GM23338 (cell line): Measurements from ENCODE around the gene CAPN8. TPM values are rescaled to one million over a fixed set of nuclear protein-coding genes. Genes with fewer than 3 reads are reported as not detected.

Experiments
- ATAC-seq: fragments of 200-7000 bp; cut with Tn5 transposase; 3 replicates; pipeline ENCODE4 v1.9.1; 2020
- DNase-seq: peaks from one replicate; pipeline ENCODE4 v3.0.0-alpha.2; 2015; ENCODE audit warnings: low spot score
- H2AFZ ChIP-seq: fragments of 200-600 bp; sonication (generic); 2 replicates; pipeline ENCODE4 v1.8.0; 2016; ENCODE audit warnings: antibody characterized with exemption, mild to moderate bottlenecking, moderate library complexity
- H3F3A ChIP-seq: fragments of 200-600 bp; sonication (generic); replicated peaks from 2 replicates; pipeline ENCODE4 v1.8.0; 2017; ENCODE audit warnings: antibody characterized with exemption, mixed run types, low read depth
- H3K27ac ChIP-seq: fragments of 200-600 bp; sonication (generic); 2 replicates; pipeline ENCODE4 v1.6.1; 2016; ENCODE audit warnings: low read depth
- H3K27me3 ChIP-seq: fragments of 200-600 bp; sonication (generic); 2 replicates; pipeline ENCODE4 v1.8.0; 2016; ENCODE audit warnings: mild to moderate bottlenecking, mixed run types, moderate library complexity; ENCODE audit not compliant: insufficient read depth
- H3K36me3 ChIP-seq: fragments of 200-600 bp; sonication (generic); 2 replicates; pipeline ENCODE4 v1.8.0; 2016; ENCODE audit warnings: mild to moderate bottlenecking; ENCODE audit not compliant: insufficient read depth
- H3K4me1 ChIP-seq: fragments of 200-600 bp; sonication (generic); 2 replicates; pipeline ENCODE4 v1.8.0; 2016; ENCODE audit warnings: mild to moderate bottlenecking, moderate library complexity; ENCODE audit not compliant: insufficient read depth
- H3K4me2 ChIP-seq: fragments of 200-600 bp; sonication (generic); 2 replicates; pipeline ENCODE4 v1.7.1; 2017; ENCODE audit warnings: mixed run types
- H3K4me3 ChIP-seq: fragments of 200-600 bp; sonication (generic); 2 replicates; pipeline ENCODE4 v1.6.1; 2016; ENCODE audit warnings: mixed run types
- H3K79me2 ChIP-seq: fragments of 200-600 bp; sonication (generic); replicated peaks from 2 replicates; pipeline ENCODE4 v1.8.0; 2017; ENCODE audit warnings: mild to moderate bottlenecking; ENCODE audit not compliant: insufficient read depth
- H3K9me2 ChIP-seq: fragments of 200-600 bp; sonication (generic); 2 replicates; pipeline ENCODE4 v1.8.0; 2017; ENCODE audit not compliant: insufficient read depth
- H4K20me1 ChIP-seq: fragments of 200-600 bp; sonication (generic); replicated peaks from 2 replicates; pipeline ENCODE4 v1.8.0; 2017; ENCODE audit warnings: mild to moderate bottlenecking; ENCODE audit not compliant: insufficient read depth
- H3K27ac Mint-ChIP-seq: 2 replicates; pipeline ENCODE4 v1.8.0; 2020; ENCODE audit warnings: inconsistent platforms, mild to moderate bottlenecking, moderate library complexity, mixed read lengths
- H3K27me3 Mint-ChIP-seq: 3 replicates; pipeline ENCODE4 v1.8.0; 2022; ENCODE audit warnings: low read depth, mild to moderate bottlenecking, moderate library complexity, mixed read lengths, inconsistent platforms; ENCODE audit not compliant: insufficient read depth, poor library complexity
- H3K36me3 Mint-ChIP-seq: 3 replicates; pipeline ENCODE4 v1.8.0; 2021; ENCODE audit warnings: low read depth, mild to moderate bottlenecking, inconsistent platforms, moderate library complexity, mixed read lengths
- H3K4me1 Mint-ChIP-seq: 3 replicates; pipeline ENCODE4 v1.8.0; 2020; ENCODE audit warnings: mild to moderate bottlenecking, inconsistent platforms, mixed read lengths
- H3K4me3 Mint-ChIP-seq: 3 replicates; pipeline ENCODE4 v1.8.0; 2021; ENCODE audit warnings: moderate library complexity, mild to moderate bottlenecking, inconsistent platforms, mixed read lengths
- H3K9me3 Mint-ChIP-seq: 3 replicates; pipeline ENCODE4 v1.8.0; 2020; ENCODE audit warnings: moderate library complexity, mild to moderate bottlenecking, inconsistent platforms, mixed read lengths
- CREB1 ChIP-seq: fragments of 250-450 bp; sonication (Bioruptor Pico); IDR thresholded peaks from 2 replicates; pipeline ENCODE4 v1.5.0; 2020; ENCODE audit warnings: low read depth, mild to moderate bottlenecking, moderate library complexity
- CTCF ChIP-seq, 2 experiments: fragments of 200-600 bp in 1 of 2; sonication (generic) in 1 of 2; conservative IDR thresholded peaks; 2 replicates each; pipeline versions ENCODE4 v1.5.1 to v1.6.1; 2016 to 2017; ENCODE audit warnings: antibody characterized with exemption in 2 of 2, low read depth in 2 of 2, mild to moderate bottlenecking in 2 of 2, moderate library complexity in 1 of 2
- ETS1 ChIP-seq: IDR thresholded peaks from 2 replicates; pipeline ENCODE4 v1.6.1; 2016; ENCODE audit warnings: antibody characterized with exemption
- EZH2 ChIP-seq: fragments of 200-600 bp; sonication (generic); IDR thresholded peaks from one replicate; pipeline ENCODE4 v1.8.0; 2017; ENCODE audit warnings: antibody characterized with exemption, mild to moderate bottlenecking, low read depth; ENCODE audit not compliant: unreplicated experiment
- NANOG ChIP-seq: IDR thresholded peaks from 2 replicates; pipeline ENCODE4 v1.6.1; 2016; ENCODE audit warnings: antibody characterized with exemption, borderline replicate concordance
- STAT1 ChIP-seq: IDR thresholded peaks from one replicate; pipeline ENCODE4 v1.6.1; 2016; ENCODE audit warnings: antibody characterized with exemption; ENCODE audit not compliant: unreplicated experiment
- ZNF331 ChIP-seq: fragments of 250-450 bp; sonication (Bioruptor Pico); IDR thresholded peaks from 2 replicates; pipeline ENCODE4 v1.5.0; 2020; ENCODE audit warnings: low read depth, mild to moderate bottlenecking, moderate library complexity
- ZNF462 ChIP-seq: fragments of 250-450 bp; sonication (Bioruptor Pico); IDR thresholded peaks from 2 replicates; pipeline ENCODE4 v1.5.0; 2020; ENCODE audit warnings: mild to moderate bottlenecking, moderate library complexity
- polyA plus RNA-seq: library from polyadenylated mRNA; unstranded; fragments of >200 nt; fragmentation: Nextera tagmentation; extraction: Ambion mirVana; gene quantifications from 2 replicates; pipeline ENCODE4 v1.2.1, GENCODE V29; 2016
- total RNA-seq: library from RNA; depleted of rRNA; stranded (reverse); fragments of >200 nt; shearing (Covaris generic); gene quantifications from 2 replicates; pipeline ENCODE4 v1.2.3, GENCODE V29; 2014

CAPN8 gene
- total and polyA plus RNA-seq, 2 experiments from 2014 or later: not detected

GRCh38 chr1:223713546-223714420, 48.3 kb upstream of the CAPN8 start:
- Histone ChIP-seq H3K9me2 (no peaks in the 10 kb centered on the region), H3K4me3 (peak overlapping the region; percentile 71; the same call in 1 of the 2 replicates), H2AFZ (no peak overlapping the region), H3K27me3 (peaks cover 76% of the 10 kb centered on the region), H3K36me3 (no peaks in the 10 kb centered on the region), H3K4me1 (peaks cover 28% of the 10 kb centered on the region), H4K20me1 (no peaks in the 10 kb centered on the region), H3K79me2 (no peaks in the 10 kb centered on the region), H3F3A (no peaks in the 10 kb centered on the region), H3K4me2 (peak overlapping the region; percentile 88), H3K27ac (no peak overlapping the region)
- TF ChIP-seq CREB1 (no peak), EZH2 (no peak), NANOG (no peak), ZNF331 (CRISPR knock-in tag) (no peak), ETS1 (no peak), STAT1 (no peak), CTCF (conservative IDR thresholded peaks at IDR 0.05; ENCODE audit: low read depth in 2 of 2) (no peak), ZNF462 (CRISPR knock-in tag) (no peak)
- H3K27ac Mint-ChIP-seq: no peak overlapping the region
- peak overlapping the region; percentile 88 for H3K4me3 Mint-ChIP-seq
- H3K27me3 Mint-ChIP-seq: peaks cover 27% of the 10 kb centered on the region
- DNase-seq: no peak
- no peak for ATAC-seq
- H3K4me1 Mint-ChIP-seq: peaks cover 40% of the 10 kb centered on the region
- peaks cover 14% of the 10 kb centered on the region; the same call in 2 of the 3 replicates for H3K36me3 Mint-ChIP-seq
- no peaks in the 10 kb centered on the region for H3K9me3 Mint-ChIP-seq
